K562 (cell line): ENCODE results near the gene NT5C3B. TPM values are rescaled to one million over a fixed set of nuclear protein-coding genes. Genes with fewer than 3 reads are reported as not detected.
A peak's percentile ranks its signal among the peaks of the same experiment; 100 is the strongest.

Experiments
- ARID3A ChIP-seq: IDR thresholded peaks from 2 replicates; pipeline ENCODE4 v1.6.1; 2012; ENCODE audit warnings: low read depth, low read length, improper control_type of control experiment, borderline replicate concordance
- BMI1 ChIP-seq: fragments of 150-350 bp; IDR thresholded peaks from 2 replicates; pipeline ENCODE4 v1.6.1; 2014; ENCODE audit warnings: low read length
- CBFA2T3 ChIP-seq: fragments of 450-650 bp; IDR thresholded peaks from 2 replicates; pipeline ENCODE4 v1.6.1; 2017
- CBX3 ChIP-seq, 2 experiments: IDR thresholded peaks; 1 replicate in 1 of 2; 2 replicates in 1 of 2; pipeline ENCODE4 v1.6.1; 2012; ENCODE audit warnings: inconsistent platforms in 2 of 2, low read length in 2 of 2, borderline replicate concordance in 1 of 2, control low read depth in 1 of 2
- CREB3L1 ChIP-seq: fragments of 450-650 bp; IDR thresholded peaks from 2 replicates; pipeline ENCODE4 v1.6.1; 2014; ENCODE audit warnings: low read depth, mild to moderate bottlenecking, moderate library complexity, borderline replicate concordance
- DPF2 ChIP-seq: fragments of 450-650 bp; IDR thresholded peaks from 2 replicates; pipeline ENCODE4 v1.6.1; 2016
- ESRRB ChIP-seq: fragments of 250-450 bp; sonication (Bioruptor Pico); IDR thresholded peaks from 2 replicates; pipeline ENCODE4 v1.5.0; 2020; ENCODE audit warnings: mild to moderate bottlenecking, moderate library complexity, borderline replicate concordance
- FOXK2 ChIP-seq, 2 experiments: fragments of 450-650 bp; IDR thresholded peaks in 1 of 2; conservative IDR thresholded peaks in 1 of 2; 2 replicates each; pipeline ENCODE4 v1.6.1; 2016; ENCODE audit warnings: low read depth in 2 of 2, mild to moderate bottlenecking in 1 of 2
- GABPA ChIP-seq: fragments of 200-800 bp; sonication (Bioruptor generic); conservative IDR thresholded peaks from 2 replicates; pipeline ENCODE4 v1.6.1; 2016; ENCODE audit warnings: low read depth, missing genetic modification characterization, missing compliant biosample characterization
- KLF16 ChIP-seq: IDR thresholded peaks from 2 replicates; pipeline ENCODE4 v1.6.1; 2016; ENCODE audit warnings: antibody characterized with exemption
- REST ChIP-seq, 2 experiments: fragments of 450-650 bp; formaldehyde crosslinking in 1 of 2; IDR thresholded peaks; 2 replicates each; pipeline versions ENCODE4 v1.4.0 to v1.6.1; 2014 to 2020; ENCODE audit warnings: mild to moderate bottlenecking in 2 of 2, borderline replicate concordance in 1 of 2, low read depth in 1 of 2
- SNIP1 ChIP-seq: fragments of 450-650 bp; IDR thresholded peaks from 2 replicates; pipeline ENCODE4 v1.7.1; 2017; ENCODE audit warnings: low read depth, mild to moderate bottlenecking
- SOX6 ChIP-seq: fragments of 450-650 bp; IDR thresholded peaks from 2 replicates; pipeline ENCODE4 v1.6.1; 2014; ENCODE audit warnings: mild to moderate bottlenecking
- SPI1 ChIP-seq: IDR thresholded peaks from 2 replicates; pipeline ENCODE4 v1.6.1; 2011; ENCODE audit warnings: low read depth, low read length, control low read depth, borderline replicate concordance
- ZEB2 ChIP-seq: fragments of 450-650 bp; IDR thresholded peaks from 2 replicates; pipeline ENCODE4 v1.6.1; 2016
- polyA plus RNA-seq, 8 experiments: library from polyadenylated mRNA; depleted of rRNA in 4 of 8; stranded (reverse) in 5 of 8; unstranded in 3 of 8; fragments of >200 nt; fragmentation: Nextera tagmentation in 2 of 8; fragmentation: Illumina TruSeq in 1 of 8; extraction: Ambion mirVana in 2 of 8; extraction: Trizol in 1 of 8; gene quantifications; 2 replicates each; pipeline versions ENCODE4 v1.2.1 to v1.2.3, GENCODE V29; 2011 to 2014; ENCODE audit warnings: inconsistent platforms in 1 of 8, missing spikeins in 1 of 8
- total RNA-seq, 7 experiments: library from RNA; depleted of rRNA in 6 of 7; stranded (reverse); fragments of >200 nt in 6 of 7; fragmentation: Illumina TruSeq in 2 of 7; extraction: Trizol in 2 of 7; gene quantifications; 2 replicates each; pipeline versions ENCODE4 v1.2.1 to v1.2.3, GENCODE V29; 2011 to 2021; ENCODE audit warnings: low replicate concordance in 1 of 7
- TF ChIP-seq, protein P1 (sequence below): fragments of 450-650 bp; conservative IDR thresholded peaks from 2 replicates; pipeline ENCODE4 v1.6.1; 2016; ENCODE audit warnings: missing genetic modification characterization, low read depth, mild to moderate bottlenecking, missing compliant biosample characterization, moderate library complexity

NT5C3B gene
- total and polyA plus RNA-seq, 9 of the 15 experiments (the other 6 are each of a cell fraction or from before 2014, with no cell fraction given): 2.0 to 166 (median 85.0) TPM

DNA sequence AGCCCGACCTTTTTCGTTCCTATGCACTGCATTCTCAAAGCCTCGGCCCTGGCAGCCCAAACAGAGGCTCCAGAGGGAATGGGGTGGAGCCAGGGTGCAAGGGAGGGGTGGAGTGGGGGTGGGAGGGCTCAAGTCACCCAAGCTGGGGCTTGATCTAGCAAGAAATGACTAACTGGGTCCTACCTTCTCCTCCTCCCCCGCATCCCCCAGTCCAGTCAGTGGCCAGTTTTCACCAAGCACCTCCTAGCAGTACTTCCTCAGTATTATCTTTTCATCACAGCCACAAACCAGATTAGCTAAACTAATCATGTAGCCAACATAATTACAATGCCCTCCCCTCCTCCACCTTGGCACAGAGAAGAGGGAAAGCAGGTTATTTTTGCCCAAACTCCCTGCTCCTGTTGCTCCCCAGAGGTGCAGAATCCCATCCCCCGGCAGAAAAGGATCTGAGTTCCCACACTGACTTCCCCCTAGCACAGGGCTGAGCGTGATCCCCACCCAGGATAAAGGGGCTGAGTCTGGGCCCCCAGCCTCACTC, 51.8 kb downstream of the NT5C3B start (continued):
- peak; percentile 88 for TF ChIP-seq REST (IDR thresholded peaks at IDR 0.05; ENCODE audit: borderline replicate concordance)
- no peak for TF ChIP-seq REST (CRISPR knock-in tag; IDR thresholded peaks at IDR 0.05; ENCODE audit: low read depth)
- TF ChIP-seq SPI1: peak; percentile 72; the same call in 1 of the 2 replicates
- no peak for TF ChIP-seq ESRRB (CRISPR knock-in tag)
- TF ChIP-seq, protein P1, sequence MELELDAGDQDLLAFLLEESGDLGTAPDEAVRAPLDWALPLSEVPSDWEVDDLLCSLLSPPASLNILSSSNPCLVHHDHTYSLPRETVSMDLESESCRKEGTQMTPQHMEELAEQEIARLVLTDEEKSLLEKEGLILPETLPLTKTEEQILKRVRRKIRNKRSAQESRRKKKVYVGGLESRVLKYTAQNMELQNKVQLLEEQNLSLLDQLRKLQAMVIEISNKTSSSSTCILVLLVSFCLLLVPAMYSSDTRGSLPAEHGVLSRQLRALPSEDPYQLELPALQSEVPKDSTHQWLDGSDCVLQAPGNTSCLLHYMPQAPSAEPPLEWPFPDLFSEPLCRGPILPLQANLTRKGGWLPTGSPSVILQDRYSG (tag): no peak
- TF ChIP-seq KLF16: peak; percentile 89
- TF ChIP-seq ARID3A: peak; percentile 85
- peak; percentile 72; the same call in 1 of the 2 replicates for TF ChIP-seq ZEB2
- TF ChIP-seq FOXK2 (conservative IDR thresholded peaks at IDR 0.05 in 1 of 2, IDR thresholded peaks at IDR 0.05 in 1 of 2; ENCODE audit: low read depth in 2 of 2): 0 out of 4 replicates have a peak, but pooled peaks of 1 of the 2 experiments have one; percentile 32
- TF ChIP-seq CBX3 (IDR thresholded peaks at IDR 0.05; ENCODE audit: borderline replicate concordance in 1 of 2, low read length in 2 of 2): 0 out of 3 replicates have a peak, but pooled peaks of 1 of the 2 experiments have one; percentile 46
- TF ChIP-seq BMI1: no peak
- TF ChIP-seq DPF2: peak; percentile 94
- peak; percentile 79 for TF ChIP-seq CBFA2T3
- TF ChIP-seq CREB3L1: no peak
- TF ChIP-seq SOX6: peak; percentile 84
- no peak for TF ChIP-seq SNIP1
- TF ChIP-seq GABPA (tag): no peak
